K562 (cell line): ENCODE results near the gene PGPEP1. TPM values are rescaled to one million over a fixed set of nuclear protein-coding genes. Genes with fewer than 3 reads are reported as not detected.
A peak's percentile ranks its signal among the peaks of the same experiment; 100 is the strongest.

Experiments
- DMBX1 ChIP-seq: fragments of 250-450 bp; sonication (Bioruptor Pico); IDR thresholded peaks from 2 replicates; pipeline ENCODE4 v1.8.0; 2022; ENCODE audit warnings: inconsistent platforms, mild to moderate bottlenecking, moderate library complexity, borderline replicate concordance
- HNRNPLL ChIP-seq: fragments of 200-400 bp; formaldehyde crosslinking; IDR thresholded peaks from 2 replicates; pipeline ENCODE4 v1.6.1; 2017; ENCODE audit warnings: low read length, low read depth, mild to moderate bottlenecking; ENCODE audit not compliant: poor library complexity, severe bottlenecking
- KLF13 ChIP-seq: fragments of 450-650 bp; IDR thresholded peaks from 2 replicates; pipeline ENCODE4 v1.6.1; 2016; ENCODE audit warnings: missing genetic modification characterization, low read depth, mild to moderate bottlenecking, missing compliant biosample characterization, moderate library complexity, borderline replicate concordance
- PCBP1 ChIP-seq: fragments of 200-400 bp; formaldehyde crosslinking; IDR thresholded peaks from 2 replicates; pipeline ENCODE4 v1.6.1; 2018; ENCODE audit warnings: mild to moderate bottlenecking, low read depth, low read length; ENCODE audit not compliant: poor library complexity, severe bottlenecking
- PRMT5 ChIP-seq: sonication (generic); formaldehyde crosslinking; IDR thresholded peaks from 2 replicates; pipeline ENCODE4 v1.5.0; 2020; ENCODE audit warnings: missing genetic modification reagents
- RREB1 ChIP-seq: fragments of 250-450 bp; sonication (Bioruptor Pico); IDR thresholded peaks from 2 replicates; pipeline ENCODE4 v1.4.0; 2020
- SAFB ChIP-seq: fragments of 200-400 bp; formaldehyde crosslinking; IDR thresholded peaks from 2 replicates; pipeline ENCODE4 v1.6.1; 2017; ENCODE audit warnings: low read depth, low read length, borderline replicate concordance
- SMAD3 ChIP-seq: fragments of 450-650 bp; formaldehyde crosslinking; conservative IDR thresholded peaks from 2 replicates; pipeline ENCODE4 v1.4.0; 2020; ENCODE audit warnings: mild to moderate bottlenecking
- SPI1 ChIP-seq: IDR thresholded peaks from 2 replicates; pipeline ENCODE4 v1.6.1; 2011; ENCODE audit warnings: low read depth, low read length, control low read depth, borderline replicate concordance
- STAT5B ChIP-seq: fragments of 250-450 bp; sonication (Bioruptor Pico); IDR thresholded peaks from 2 replicates; pipeline ENCODE4 v1.8.0; 2021; ENCODE audit warnings: mild to moderate bottlenecking, inconsistent platforms
- TGIF2 ChIP-seq: sonication (generic); formaldehyde crosslinking; IDR thresholded peaks from 2 replicates; pipeline ENCODE4 v1.8.1; 2022; ENCODE audit warnings: mild to moderate bottlenecking, missing genetic modification reagents, moderate library complexity
- ZNF407 ChIP-seq: fragments of 450-650 bp; IDR thresholded peaks from 2 replicates; pipeline ENCODE4 v1.6.1; 2016; ENCODE audit warnings: low read depth
- polyA plus RNA-seq, 8 experiments: library from polyadenylated mRNA; depleted of rRNA in 4 of 8; stranded (reverse) in 5 of 8; unstranded in 3 of 8; fragments of >200 nt; fragmentation: Nextera tagmentation in 2 of 8; fragmentation: Illumina TruSeq in 1 of 8; extraction: Ambion mirVana in 2 of 8; extraction: Trizol in 1 of 8; gene quantifications; 2 replicates each; pipeline versions ENCODE4 v1.2.1 to v1.2.3, GENCODE V29; 2011 to 2014; ENCODE audit warnings: inconsistent platforms in 1 of 8, missing spikeins in 1 of 8
- total RNA-seq, 7 experiments: library from RNA; depleted of rRNA in 6 of 7; stranded (reverse); fragments of >200 nt in 6 of 7; fragmentation: Illumina TruSeq in 2 of 7; extraction: Trizol in 2 of 7; gene quantifications; 2 replicates each; pipeline versions ENCODE4 v1.2.1 to v1.2.3, GENCODE V29; 2011 to 2021; ENCODE audit warnings: low replicate concordance in 1 of 7

The PGPEP1 gene
- total and polyA plus RNA-seq, 9 of the 15 experiments (the other 6 are each of a cell fraction or from before 2014, with no cell fraction given) = 10.0 to 69.6 (median 33.5) TPM

- TF ChIP-seq SMAD3 (CRISPR knock-in tag) (peak; percentile 57; the same call in 1 of the 2 replicates), ZNF407 (no peak), SAFB (no peak), STAT5B (CRISPR knock-in tag) (no peak), HNRNPLL (no peak), TGIF2 (CRISPR knock-in tag) (no peak), PRMT5 (no peak), KLF13 (tag) (peak; percentile 55), DMBX1 (CRISPR knock-in tag) (peak; percentile 55; the same call in 1 of the 2 replicates), SPI1 (peak; percentile 83), RREB1 (CRISPR knock-in tag) (peak; percentile 67; the same call in 1 of the 2 replicates), PCBP1 (peak; percentile 4)
These were observed 77.0 kb downstream of the PGPEP1 start (continued) for GRCh38 chr19:18417250-18418028.
